ENCODE data around the gene EXOC4. TPM values are rescaled to one million over a fixed set of nuclear protein-coding genes. Genes with fewer than 3 reads are reported as not detected.

The EXOC4 gene
- total RNA-seq, 4 donors from 2014 or later: 60.0 to 187 (median 80.1) TPM

DNA sequence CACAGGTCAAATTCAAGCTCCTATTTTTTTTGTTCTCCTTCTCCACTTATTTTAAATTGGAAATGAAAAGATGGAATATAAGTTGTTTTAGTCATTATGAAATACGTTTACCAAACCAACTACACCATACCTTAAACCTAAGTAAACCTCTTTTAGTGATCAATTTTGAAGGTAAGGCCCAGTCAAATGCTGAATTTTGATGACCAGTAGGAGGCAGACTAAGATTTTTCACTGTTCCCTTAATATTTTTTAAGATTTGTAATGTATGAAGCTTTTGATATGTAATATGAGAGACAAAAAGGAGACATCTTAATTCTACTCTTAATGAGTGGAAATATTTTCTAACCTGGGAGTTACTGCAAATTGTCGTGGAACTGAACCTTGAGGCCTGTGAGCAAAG, 311.6 kb downstream of the EXOC4 start:
- Histone ChIP-seq H3K4me3 (no peak overlapping the region), H3K4me1 (no peaks in the 10 kb centered on the region), H3K9me3 (no peaks in the 10 kb centered on the region), H3K27me3 (no peaks in the 10 kb centered on the region), H3K36me3 (no peaks in the 10 kb centered on the region), H3K27ac (no peak overlapping the region)
- WGBS: 95% methylated on average over 2 of the region's 2 CpGs
- TF ChIP-seq EP300 (IDR thresholded peaks at IDR 0.05): no peak
- no peak for TF ChIP-seq POLR2AphosphoS5 (IDR thresholded peaks at IDR 0.05)
- TF ChIP-seq, protein P1, sequence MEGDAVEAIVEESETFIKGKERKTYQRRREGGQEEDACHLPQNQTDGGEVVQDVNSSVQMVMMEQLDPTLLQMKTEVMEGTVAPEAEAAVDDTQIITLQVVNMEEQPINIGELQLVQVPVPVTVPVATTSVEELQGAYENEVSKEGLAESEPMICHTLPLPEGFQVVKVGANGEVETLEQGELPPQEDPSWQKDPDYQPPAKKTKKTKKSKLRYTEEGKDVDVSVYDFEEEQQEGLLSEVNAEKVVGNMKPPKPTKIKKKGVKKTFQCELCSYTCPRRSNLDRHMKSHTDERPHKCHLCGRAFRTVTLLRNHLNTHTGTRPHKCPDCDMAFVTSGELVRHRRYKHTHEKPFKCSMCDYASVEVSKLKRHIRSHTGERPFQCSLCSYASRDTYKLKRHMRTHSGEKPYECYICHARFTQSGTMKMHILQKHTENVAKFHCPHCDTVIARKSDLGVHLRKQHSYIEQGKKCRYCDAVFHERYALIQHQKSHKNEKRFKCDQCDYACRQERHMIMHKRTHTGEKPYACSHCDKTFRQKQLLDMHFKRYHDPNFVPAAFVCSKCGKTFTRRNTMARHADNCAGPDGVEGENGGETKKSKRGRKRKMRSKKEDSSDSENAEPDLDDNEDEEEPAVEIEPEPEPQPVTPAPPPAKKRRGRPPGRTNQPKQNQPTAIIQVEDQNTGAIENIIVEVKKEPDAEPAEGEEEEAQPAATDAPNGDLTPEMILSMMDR (IDR thresholded peaks at IDR 0.05): no peak
- TF ChIP-seq POLR2A (IDR thresholded peaks at IDR 0.05): no peak
- DNase-seq (ENCODE audit: low spot score in 2 of 2): no peak

DNA sequence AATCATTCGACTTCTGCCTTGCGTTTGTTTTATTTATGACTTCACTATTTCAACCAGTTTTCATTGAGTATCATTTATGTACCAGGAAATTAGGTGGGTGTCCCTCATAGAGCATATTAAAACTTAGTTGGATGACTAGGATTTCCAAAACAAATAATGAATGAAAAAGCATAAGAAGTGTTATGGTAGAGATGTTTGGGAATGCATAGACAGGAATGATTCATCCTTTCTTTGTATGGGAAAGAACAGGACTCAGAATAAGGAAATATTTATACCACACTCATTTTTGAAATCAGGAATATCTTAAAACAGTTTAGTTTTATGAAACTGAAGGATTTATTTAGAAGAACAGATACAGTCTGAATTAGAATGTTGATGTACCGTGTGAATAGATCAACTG, 315.7 kb downstream of the EXOC4 start:
- Histone ChIP-seq H3K36me3 (no peaks in the 10 kb centered on the region), H3K4me1 (no peaks in the 10 kb centered on the region), H3K9me3 (no peaks in the 10 kb centered on the region), H3K27ac (no peak overlapping the region), H3K4me3 (no peak overlapping the region), H3K27me3 (no peaks in the 10 kb centered on the region)
- no peak for TF ChIP-seq POLR2AphosphoS5 (IDR thresholded peaks at IDR 0.05)
- DNase-seq (ENCODE audit: low spot score in 2 of 2): no peak
- 80% methylated on average over 3 of the region's 3 CpGs for WGBS

DNA sequence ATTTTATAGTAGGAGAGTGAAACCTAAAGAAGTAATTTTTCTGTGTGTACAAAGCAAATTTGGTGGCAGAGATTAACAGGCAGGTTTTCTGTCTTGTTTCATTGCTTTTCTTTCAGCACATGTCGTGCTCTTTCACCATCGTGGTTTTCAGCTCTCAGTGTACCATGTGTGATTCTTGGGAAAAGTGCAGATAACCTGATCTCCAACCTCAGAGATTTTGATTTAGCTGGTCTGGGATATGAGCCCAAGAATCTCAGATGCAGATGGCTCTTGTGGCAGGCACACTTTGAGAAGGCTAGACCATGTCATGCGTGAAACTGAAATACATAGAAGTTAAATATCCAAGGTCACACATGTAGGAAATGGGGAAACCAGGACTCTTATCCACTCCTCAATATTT, 317.4 kb downstream of the EXOC4 start:
- Histone ChIP-seq H3K36me3 (no peaks in the 10 kb centered on the region), H3K4me1 (no peaks in the 10 kb centered on the region), H3K4me3 (no peak overlapping the region), H3K27me3 (no peaks in the 10 kb centered on the region), H3K9me3 (no peaks in the 10 kb centered on the region), H3K27ac (no peak overlapping the region)
- no peak for DNase-seq (ENCODE audit: low spot score in 2 of 2)
- TF ChIP-seq POLR2A (IDR thresholded peaks at IDR 0.05) (no peak), POLR2AphosphoS5 (IDR thresholded peaks at IDR 0.05) (no peak), EP300 (IDR thresholded peaks at IDR 0.05) (no peak)
- TF ChIP-seq, protein P1 (IDR thresholded peaks at IDR 0.05): no peak
- WGBS: 91% methylated on average over 3 of the region's 3 CpGs

DNA sequence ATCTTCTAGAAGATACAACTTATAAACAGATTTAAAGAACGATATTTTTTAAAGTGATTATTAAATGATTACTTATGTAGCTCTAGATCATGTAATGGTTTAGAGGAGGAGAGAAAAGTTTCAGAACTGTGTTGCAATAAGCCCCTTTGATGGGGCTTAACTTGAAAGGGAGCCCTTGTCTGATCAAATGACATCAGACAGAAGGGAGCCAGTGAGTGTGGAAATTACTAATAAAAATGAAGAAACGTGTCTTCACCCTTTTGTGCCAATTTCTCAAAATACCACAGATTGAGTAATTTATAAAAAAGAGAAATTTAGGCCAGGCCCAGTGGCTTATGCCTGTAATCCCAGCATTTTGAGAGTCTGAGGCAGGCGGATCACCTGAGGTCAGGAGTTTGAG, 318.2 kb downstream of the EXOC4 start:
- TF ChIP-seq POLR2AphosphoS5 (IDR thresholded peaks at IDR 0.05) (no peak), EP300 (IDR thresholded peaks at IDR 0.05) (no peak)
- TF ChIP-seq, protein P1 (IDR thresholded peaks at IDR 0.05): no peak
- Histone ChIP-seq H3K27ac (no peak overlapping the region), H3K9me3 (no peaks in the 10 kb centered on the region), H3K4me1 (no peaks in the 10 kb centered on the region), H3K27me3 (no peaks in the 10 kb centered on the region), H3K36me3 (no peaks in the 10 kb centered on the region), H3K4me3 (no peak overlapping the region)
- 61% methylated on average over 3 of the region's 3 CpGs for WGBS
- no peak for DNase-seq (ENCODE audit: low spot score in 2 of 2)

DNA sequence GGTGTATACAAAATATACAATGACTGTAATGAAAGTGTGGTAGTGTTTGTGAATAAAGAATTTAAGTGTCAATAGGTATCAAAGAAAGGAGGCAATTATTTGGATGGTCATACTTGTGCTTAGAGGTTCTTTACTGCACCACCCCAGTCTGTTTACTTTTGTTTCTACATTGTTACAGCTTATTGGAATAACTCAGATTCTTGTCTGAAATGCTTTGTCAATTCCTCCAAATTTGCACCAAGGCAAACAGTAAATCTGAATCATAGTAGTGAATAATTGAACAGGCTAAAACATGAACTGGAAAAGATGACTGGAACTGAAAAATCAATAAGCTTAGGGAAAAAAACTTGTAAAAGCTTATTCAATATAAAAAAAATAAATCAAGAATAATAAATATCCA, 319.2 kb downstream of the EXOC4 start:
- Histone ChIP-seq H3K36me3 (no peaks in the 10 kb centered on the region), H3K9me3 (no peaks in the 10 kb centered on the region), H3K4me3 (no peak overlapping the region), H3K4me1 (no peaks in the 10 kb centered on the region), H3K27me3 (no peaks in the 10 kb centered on the region), H3K27ac (no peak overlapping the region)
- TF ChIP-seq EP300 (IDR thresholded peaks at IDR 0.05): no peak
- DNase-seq (ENCODE audit: low spot score in 2 of 2): no peak

DNA sequence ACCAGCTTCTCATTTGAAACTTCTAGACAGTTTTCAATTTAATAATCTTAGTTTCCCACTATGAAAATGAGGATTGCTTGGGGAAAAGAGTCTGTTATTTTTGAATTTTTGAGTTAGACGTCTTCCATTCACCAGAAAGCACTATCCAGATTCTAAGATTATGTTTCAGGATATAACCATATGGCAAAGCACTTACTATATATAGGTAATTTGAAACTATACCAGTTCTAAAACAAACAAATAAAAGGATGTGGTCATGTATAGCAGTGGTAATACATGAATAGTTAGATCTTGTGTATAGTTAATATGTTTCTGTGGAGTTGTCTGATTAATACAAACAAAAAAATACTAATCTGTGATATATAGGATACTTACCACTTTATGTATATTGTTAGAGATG, 320.0 kb downstream of the EXOC4 start:
- no peak for DNase-seq (ENCODE audit: low spot score in 2 of 2)
- Histone ChIP-seq H3K36me3 (no peaks in the 10 kb centered on the region), H3K9me3 (no peaks in the 10 kb centered on the region), H3K4me3 (no peak overlapping the region), H3K27me3 (no peaks in the 10 kb centered on the region), H3K27ac (no peak overlapping the region), H3K4me1 (no peaks in the 10 kb centered on the region)
- no peak for TF ChIP-seq POLR2AphosphoS5 (IDR thresholded peaks at IDR 0.05)
- no peak for TF ChIP-seq POLR2A (IDR thresholded peaks at IDR 0.05)
- TF ChIP-seq, protein P1 (IDR thresholded peaks at IDR 0.05): no peak
- no peak for TF ChIP-seq EP300 (IDR thresholded peaks at IDR 0.05)
- 96% methylated on average over 1 of the region's 1 CpG for whole genome bisulfite sequencing
